GM19351 (cell line): ENCODE measurements around the gene KRT79.

Experiments
- ATAC-seq: cut with Tn5 transposase; IDR thresholded peaks from one replicate; pipeline ENCODE4 v1.9.1; 2021; ENCODE audit warnings: mild to moderate bottlenecking, moderate library complexity; ENCODE audit not compliant: unreplicated experiment

Gene KRT79

DNA sequence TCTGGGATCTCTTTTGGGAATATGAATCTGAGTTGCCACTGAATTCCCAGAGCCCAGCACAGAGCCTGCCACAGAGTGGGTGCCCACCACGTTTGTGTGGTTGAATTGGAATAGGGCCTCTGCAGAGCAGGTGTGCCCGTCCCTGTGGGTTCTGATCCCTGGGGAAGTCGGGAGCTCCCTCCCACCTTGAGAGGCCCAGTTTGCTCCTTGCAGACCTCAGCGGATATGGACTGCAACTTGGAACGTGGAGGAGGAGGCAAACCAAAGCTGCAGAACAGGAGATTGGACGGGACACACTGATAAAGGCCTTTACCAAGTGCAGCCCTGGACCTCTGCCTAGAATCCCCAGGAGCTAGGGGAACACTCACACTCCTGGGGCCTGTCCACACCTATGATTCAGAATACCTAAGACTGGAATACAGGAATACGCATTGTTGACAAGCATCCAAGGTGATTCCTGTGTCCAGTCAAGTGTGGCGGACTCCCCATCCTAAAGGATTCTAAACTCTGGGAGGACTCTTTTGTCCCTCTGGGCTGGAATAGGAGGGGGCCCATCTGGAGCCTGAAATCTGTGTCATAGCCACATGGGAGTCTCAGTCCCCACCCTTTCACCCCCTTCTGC, 59.4 kb downstream of the KRT79 start:
- no peak for ATAC-seq

DNA sequence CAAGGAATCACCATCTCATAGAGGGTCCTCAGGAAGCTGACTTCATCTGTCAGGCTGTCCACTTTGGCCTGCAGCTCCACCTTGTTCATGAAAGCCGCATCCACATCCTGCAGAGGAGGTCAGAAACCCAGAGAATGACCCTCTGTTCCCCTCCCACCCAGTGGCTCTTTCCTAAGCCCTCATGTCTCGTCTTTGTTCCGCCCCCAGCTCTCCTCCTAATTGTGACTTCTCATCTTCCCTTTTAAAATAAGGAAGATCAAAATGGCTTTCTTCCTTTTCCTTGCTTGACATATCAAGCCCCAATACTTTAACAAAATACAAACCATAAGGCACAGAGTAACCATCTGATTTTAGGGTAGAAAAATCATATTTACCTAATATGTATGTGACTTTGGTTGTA, 61.3 kb downstream of the KRT79 start:
- ATAC-seq, result no peak

DNA sequence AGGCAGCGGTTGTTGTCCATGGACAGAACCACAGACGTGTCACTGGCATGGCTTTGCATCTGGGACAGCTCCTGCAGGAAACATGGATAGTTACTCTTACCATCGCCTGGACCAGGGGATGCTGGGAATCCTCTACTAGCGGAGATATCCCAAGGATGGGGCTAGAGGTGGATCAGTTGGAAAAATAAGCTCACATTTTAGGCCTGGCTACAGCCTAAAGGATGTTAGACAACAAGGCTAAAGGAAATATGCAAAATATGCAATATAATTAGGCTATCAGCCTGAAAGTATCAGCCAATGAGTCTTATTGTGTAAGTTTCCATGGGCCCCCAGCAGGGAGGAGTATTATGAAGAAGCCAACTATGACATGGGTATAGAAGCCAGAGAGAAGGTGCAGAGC, 61.9 kb downstream of the KRT79 start:
- no peak for ATAC-seq

DNA sequence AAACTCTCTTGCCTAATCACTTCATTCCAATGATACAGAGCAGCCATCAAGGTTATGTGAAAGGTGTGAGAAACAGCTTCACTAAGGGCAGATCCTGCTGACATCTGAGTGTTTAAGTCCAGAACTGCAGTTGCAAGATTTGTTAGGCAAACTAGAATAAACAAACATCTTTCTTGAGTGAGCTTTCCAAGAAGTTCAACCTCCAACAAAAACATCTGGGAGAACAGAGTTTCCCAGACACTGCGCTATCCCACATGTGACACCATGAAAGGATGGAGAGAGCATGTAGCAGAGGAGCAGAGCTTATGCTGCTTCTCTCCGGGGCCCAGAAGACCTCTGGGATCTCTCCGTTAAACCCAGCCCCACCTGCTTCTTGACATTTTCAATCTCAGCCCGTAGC, 62.6 kb downstream of the KRT79 start:
- ATAC-seq, result no peak
